ENCODE measurements around the gene PUS10.
"Not testable (repeated sequence)": the region's sequence is repeated elsewhere in the genome, so short reads cannot be mapped to it uniquely, and the experiment has no call there.

The PUS10 gene

GRCh38 chr2:61011678-61012077 is 6.4 kb downstream of the PUS10 start:
- DNase-seq (ENCODE audit: low read depth): no peak

- no peak for DNase-seq (ENCODE audit: low read depth)
Measured at GRCh38 chr2:61009355-61009754, 8.7 kb downstream of the PUS10 start.

GRCh38 chr2:61006486-61007105 is 11.5 kb downstream of the PUS10 start:
- DNase-seq (ENCODE audit: low read depth): no peak

GRCh38 chr2:61005736-61006135 is 12.3 kb downstream of the PUS10 start:
- DNase-seq (ENCODE audit: low read depth): no peak

- DNase-seq (ENCODE audit: low read depth): no peak
Measured at GRCh38 chr2:60998628-60999545, 19.2 kb downstream of the PUS10 start.

GRCh38 chr2:60994131-60994530 is 23.9 kb downstream of the PUS10 start:
- no peak for DNase-seq (ENCODE audit: low read depth)

GRCh38 chr2:60992985-60993392 is 25.1 kb downstream of the PUS10 start:
- no peak for DNase-seq (ENCODE audit: low read depth)

- no peak for DNase-seq (ENCODE audit: low read depth)
Measured at GRCh38 chr2:60991644-60992043, 26.4 kb downstream of the PUS10 start.

- no peak for DNase-seq (ENCODE audit: low read depth)
Measured at GRCh38 chr2:60989259-60989658, 28.8 kb downstream of the PUS10 start.

GRCh38 chr2:60987656-60988055 is 30.4 kb downstream of the PUS10 start:
- not testable (repeated sequence) for DNase-seq (ENCODE audit: low read depth)

- no peak for DNase-seq (ENCODE audit: low read depth)
Measured at GRCh38 chr2:60987041-60987440, 31.0 kb downstream of the PUS10 start.

GRCh38 chr2:60984720-60985119 is 33.3 kb downstream of the PUS10 start:
- no peak for DNase-seq (ENCODE audit: low read depth)

GRCh38 chr2:60982066-60982465 is 36.0 kb downstream of the PUS10 start:
- DNase-seq (ENCODE audit: low read depth): not testable (repeated sequence)

- DNase-seq (ENCODE audit: low read depth): no peak
Measured at GRCh38 chr2:60980071-60980815, 37.8 kb downstream of the PUS10 start.

GRCh38 chr2:60979231-60979630 is 38.8 kb downstream of the PUS10 start:
- no peak for DNase-seq (ENCODE audit: low read depth)

GRCh38 chr2:60977562-60977895 is 40.5 kb downstream of the PUS10 start:
- DNase-seq (ENCODE audit: low read depth): no peak

- DNase-seq (ENCODE audit: low read depth): no peak
Measured at GRCh38 chr2:60976875-60977561, 41.0 kb downstream of the PUS10 start.

GRCh38 chr2:60976256-60976850 is 41.7 kb downstream of the PUS10 start:
- no peak for DNase-seq (ENCODE audit: low read depth)

GRCh38 chr2:60974652-60975051 is 43.4 kb downstream of the PUS10 start:
- DNase-seq (ENCODE audit: low read depth): no peak

- DNase-seq (ENCODE audit: low read depth): no peak
Measured at GRCh38 chr2:60973705-60974104, 44.4 kb downstream of the PUS10 start.

GRCh38 chr2:60972889-60973656 is 45.0 kb downstream of the PUS10 start:
- no peak for DNase-seq (ENCODE audit: low read depth)

All from stimulated activated CD8-positive, alpha-beta memory T cell treated with anti-CD3 and anti-CD28 coated beads, Interleukin-4, amount 100 ng/mL, for 24 hours (primary cell).